Stomach smooth muscle (tissue), 2 donors: ENCODE data around the gene EPHA1.

Source experiments
- H3K27ac ChIP-seq: one replicate; pipeline ENCODE4 v1.7.0; 2013; ENCODE audit warnings: mild to moderate bottlenecking, low read length, inconsistent platforms
- H3K27me3 ChIP-seq, 2 donors: one replicate each; pipeline ENCODE4 v1.7.0; 2013; ENCODE audit warnings: low read length in 2 of 2; ENCODE audit not compliant: insufficient read depth in 2 of 2, control insufficient read depth in 1 of 2
- H3K36me3 ChIP-seq, 2 donors: one replicate each; pipeline ENCODE4 v1.7.0; 2013; ENCODE audit warnings: low read length in 2 of 2; ENCODE audit not compliant: control insufficient read depth in 2 of 2, insufficient read depth in 2 of 2
- H3K4me1 ChIP-seq: one replicate; pipeline ENCODE4 v1.7.0; 2013; ENCODE audit warnings: low read length; ENCODE audit not compliant: control insufficient read depth, insufficient read depth
- H3K4me3 ChIP-seq, 2 donors: one replicate each; pipeline ENCODE4 v1.7.0; 2013; ENCODE audit warnings: low read length in 2 of 2
- H3K9ac ChIP-seq, 2 donors: one replicate each; pipeline ENCODE4 v1.7.0; 2013; ENCODE audit warnings: low read length in 2 of 2, mild to moderate bottlenecking in 1 of 2
- H3K9me3 ChIP-seq, 2 donors: one replicate each; pipeline ENCODE4 v1.7.0; 2013; ENCODE audit warnings: low read length in 2 of 2; ENCODE audit not compliant: control insufficient read depth in 2 of 2
- donor health status: healthy.
- donor health status: Pancreatic carcinoma.

Gene EPHA1

DNA sequence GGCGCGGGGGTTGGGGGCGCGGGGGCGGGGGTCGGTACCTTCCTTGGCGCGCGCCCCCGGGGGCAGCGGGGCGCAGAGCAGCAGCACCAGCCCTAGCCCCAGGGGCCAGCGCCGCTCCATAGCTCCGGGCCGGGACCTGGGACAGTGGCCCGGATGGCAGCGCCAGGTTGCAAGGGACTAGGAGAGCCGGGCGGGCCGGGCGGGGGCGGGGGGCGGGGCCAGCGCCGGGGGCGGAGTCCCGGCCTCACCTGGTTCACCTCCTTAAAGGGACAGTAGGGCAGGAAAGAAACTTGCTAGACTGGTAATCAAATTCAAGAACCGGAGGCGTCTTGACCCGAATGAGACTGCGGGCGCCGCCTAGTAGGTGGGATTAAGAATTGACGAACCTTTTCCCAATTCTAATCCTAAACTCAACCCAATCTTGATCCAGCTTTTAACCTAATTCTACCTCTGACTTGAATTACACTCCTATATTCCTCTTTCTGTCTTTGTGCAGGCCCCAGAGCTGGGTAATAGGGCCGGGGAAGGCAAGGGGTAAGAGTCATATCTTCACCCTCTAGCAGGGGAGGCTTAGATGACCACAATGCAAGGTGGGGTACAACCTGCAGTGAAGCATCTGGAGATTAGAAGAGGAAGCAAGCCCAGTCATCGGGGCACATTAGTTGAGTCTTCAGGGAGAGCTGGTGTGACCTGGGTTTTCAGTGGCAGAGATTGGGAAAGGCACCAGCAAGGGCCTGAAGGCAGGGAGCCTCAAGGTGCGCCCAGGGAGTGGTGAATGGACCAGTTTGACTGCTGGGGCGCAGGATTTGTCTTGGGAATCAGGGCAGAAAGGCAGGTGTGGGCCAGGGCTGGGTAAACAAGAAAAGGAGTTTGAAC, at the start of gene EPHA1:
Gene EPHA1, minus strand, starts transcription at position 171 of the 876 bp plus-strand sequence. Its CDS starts 51 bp downstream, at position 120.
- H3K27ac ChIP-seq = no peak within 1 kb of the TSS
- H3K9ac ChIP-seq = no peak within 1 kb of the TSS
- H3K4me3 ChIP-seq = no peak within 1 kb of the TSS
- no peaks in the 10 kb centered on the region for H3K27me3 ChIP-seq
- no peaks in the 10 kb centered on the region for H3K36me3 ChIP-seq
- no peaks in the 10 kb centered on the region for H3K9me3 ChIP-seq
- H3K4me1 ChIP-seq = peaks cover 12% of the 10 kb centered on the region

GRCh38 chr7:143458263-143458662, 49.6 kb upstream of the EPHA1 start:
- no peaks in the 10 kb centered on the region for H3K4me1 ChIP-seq
- H3K27ac ChIP-seq = no peak overlapping the region
- H3K9ac ChIP-seq = no peak overlapping the region
- no peaks in the 10 kb centered on the region for H3K27me3 ChIP-seq
- H3K4me3 ChIP-seq = no peak overlapping the region
- peaks cover 0 to 2% of the 10 kb centered on the region in 2 donors for H3K9me3 ChIP-seq
- H3K36me3 ChIP-seq = no peaks in the 10 kb centered on the region

DNA sequence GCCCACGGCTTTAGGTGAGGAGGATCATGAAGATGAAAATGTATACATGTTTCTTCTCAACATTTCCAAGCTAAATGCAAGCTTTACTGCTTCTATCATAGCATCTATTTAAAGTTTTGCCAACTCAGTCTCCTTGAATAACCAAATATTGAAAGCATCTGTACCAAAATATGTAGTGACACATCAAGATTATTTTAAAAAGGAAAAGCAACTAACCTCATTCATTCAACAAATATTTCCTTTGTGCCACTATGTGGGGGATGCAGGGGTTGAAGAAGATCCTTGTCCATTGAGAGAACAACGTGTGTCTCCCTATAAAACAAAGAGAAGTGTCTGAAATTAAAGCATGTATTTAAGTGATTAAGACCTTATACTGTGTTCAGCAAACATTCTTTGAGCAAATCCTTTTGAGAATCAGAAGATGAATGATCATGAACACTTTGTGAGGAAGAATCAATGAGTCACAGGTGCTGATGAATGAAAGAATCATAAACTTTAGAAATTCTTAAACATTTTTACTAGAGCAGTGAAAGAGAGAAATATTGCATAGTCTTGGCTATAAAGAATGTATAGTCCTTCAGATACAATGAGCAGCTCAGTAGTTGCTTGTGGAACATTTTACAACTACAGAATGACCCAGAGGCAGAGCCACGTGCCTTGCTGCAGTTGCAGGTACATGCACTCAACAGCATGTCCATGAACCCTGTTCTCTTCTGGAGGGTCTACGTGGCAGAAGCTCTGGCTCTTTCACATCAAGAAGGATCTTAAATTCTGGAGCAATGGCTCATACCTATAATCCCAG, 48.5 kb upstream of the EPHA1 start:
- Histone ChIP-seq H3K27me3 (no peaks in the 10 kb centered on the region), H3K36me3 (no peaks in the 10 kb centered on the region), H3K4me1 (no peaks in the 10 kb centered on the region), H3K9me3 (peaks cover 0 to 2% of the 10 kb centered on the region in 2 donors), H3K4me3 (no peak overlapping the region), H3K27ac (no peak overlapping the region), H3K9ac (no peak overlapping the region)

GRCh38 chr7:143455942-143456341, 47.3 kb upstream of the EPHA1 start:
- Histone ChIP-seq H3K4me1 (no peaks in the 10 kb centered on the region), H3K9ac (no peak overlapping the region), H3K4me3 (no peak overlapping the region), H3K36me3 (no peaks in the 10 kb centered on the region), H3K27me3 (no peaks in the 10 kb centered on the region), H3K27ac (no peak overlapping the region), H3K9me3 (no peaks in the 10 kb centered on the region)

- Histone ChIP-seq H3K9ac (no peak overlapping the region), H3K4me3 (no peak overlapping the region), H3K9me3 (no peaks in the 10 kb centered on the region), H3K27me3 (no peaks in the 10 kb centered on the region), H3K4me1 (no peaks in the 10 kb centered on the region), H3K36me3 (no peaks in the 10 kb centered on the region), H3K27ac (no peak overlapping the region)
Observed at GRCh38 chr7:143455491-143455890, 46.8 kb upstream of the EPHA1 start.

GRCh38 chr7:143454091-143454680, 45.5 kb upstream of the EPHA1 start:
- Histone ChIP-seq H3K27me3 (no peaks in the 10 kb centered on the region), H3K9ac (no peak overlapping the region), H3K4me3 (no peak overlapping the region), H3K36me3 (no peaks in the 10 kb centered on the region), H3K27ac (no peak overlapping the region), H3K9me3 (no peaks in the 10 kb centered on the region), H3K4me1 (no peaks in the 10 kb centered on the region)

GRCh38 chr7:143452495-143452894, 43.8 kb upstream of the EPHA1 start:
- Histone ChIP-seq H3K4me1 (no peaks in the 10 kb centered on the region), H3K4me3 (no peak overlapping the region), H3K27ac (no peak overlapping the region), H3K9ac (no peak overlapping the region), H3K27me3 (no peaks in the 10 kb centered on the region), H3K9me3 (no peaks in the 10 kb centered on the region), H3K36me3 (no peaks in the 10 kb centered on the region)

GRCh38 chr7:143451746-143452145, 43.1 kb upstream of the EPHA1 start:
- no peaks in the 10 kb centered on the region for H3K4me1 ChIP-seq
- no peaks in the 10 kb centered on the region for H3K27me3 ChIP-seq
- no peak overlapping the region for H3K9ac ChIP-seq
- no peak overlapping the region for H3K27ac ChIP-seq
- H3K36me3 ChIP-seq = no peaks in the 10 kb centered on the region
- H3K4me3 ChIP-seq = no peak overlapping the region
- no peaks in the 10 kb centered on the region for H3K9me3 ChIP-seq

DNA sequence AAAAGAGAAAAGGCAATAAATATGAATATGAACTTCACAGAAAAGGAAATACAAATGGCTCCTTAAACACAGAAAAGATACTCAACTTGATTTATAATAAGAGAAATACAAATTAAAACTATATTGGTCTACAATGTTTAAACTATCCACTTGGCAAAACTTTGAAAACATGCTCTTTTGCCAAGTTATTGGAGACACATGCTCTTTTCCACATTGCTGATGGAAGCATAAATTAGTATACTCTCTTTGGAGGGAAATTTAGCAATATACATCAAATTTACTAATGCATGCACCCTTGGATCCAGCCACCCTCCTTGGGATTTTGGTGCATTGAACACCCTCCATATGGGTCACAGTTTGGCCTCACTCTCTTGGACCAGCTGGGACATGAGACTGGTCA, 42.5 kb upstream of the EPHA1 start:
- H3K9me3 ChIP-seq = no peaks in the 10 kb centered on the region
- no peak overlapping the region for H3K4me3 ChIP-seq
- H3K9ac ChIP-seq = no peak overlapping the region
- no peaks in the 10 kb centered on the region for H3K4me1 ChIP-seq
- H3K27ac ChIP-seq = no peak overlapping the region
- no peaks in the 10 kb centered on the region for H3K36me3 ChIP-seq
- H3K27me3 ChIP-seq = no peaks in the 10 kb centered on the region

GRCh38 chr7:143449793-143450192, 41.1 kb upstream of the EPHA1 start:
- H3K27ac ChIP-seq = no peak overlapping the region
- H3K27me3 ChIP-seq = no peaks in the 10 kb centered on the region
- H3K9ac ChIP-seq = no peak overlapping the region
- no peaks in the 10 kb centered on the region for H3K9me3 ChIP-seq
- H3K4me3 ChIP-seq = no peak overlapping the region
- H3K4me1 ChIP-seq = no peaks in the 10 kb centered on the region
- H3K36me3 ChIP-seq = no peaks in the 10 kb centered on the region
